Stimulated activated memory B cell treated with anti-CD40 and anti-IgM and Interleukin-4, amounts not matched to agents 10 μg/mL and 1 μg/mL and 100 μg/mL, for 72 hours (primary cell): ENCODE measurements around the gene KCNA1.
A peak's percentile ranks its signal among the peaks of the same experiment; 100 is the strongest.

Experiments
- ATAC-seq: fragments of 150-1000 bp; cut with Tn5 transposase; 2 replicates; pipeline ENCODE4 v1.10.0; 2021
- H3K27ac Mint-ChIP-seq: one replicate; pipeline ENCODE4 v1.8.0; 2022; ENCODE audit warnings: mild to moderate bottlenecking, mixed read lengths
- H3K27me3 Mint-ChIP-seq: one replicate; pipeline ENCODE4 v1.8.0; 2022; ENCODE audit warnings: mixed read lengths
- H3K36me3 Mint-ChIP-seq: one replicate; pipeline ENCODE4 v1.8.0; 2022; ENCODE audit warnings: mixed read lengths
- H3K4me1 Mint-ChIP-seq: one replicate; pipeline ENCODE4 v1.8.0; 2022; ENCODE audit warnings: mixed read lengths
- H3K4me3 Mint-ChIP-seq: one replicate; pipeline ENCODE4 v1.8.0; 2022; ENCODE audit warnings: mild to moderate bottlenecking, moderate library complexity, mixed read lengths
- H3K9me3 Mint-ChIP-seq: one replicate; pipeline ENCODE4 v1.8.0; 2022; ENCODE audit warnings: mixed read lengths

Gene KCNA1

GRCh38 chr12:4939418-4940023 is 29.8 kb downstream of the KCNA1 start:
- Mint-ChIP-seq H3K9me3 (no peaks in the 10 kb centered on the region), H3K4me3 (no peak overlapping the region), H3K27ac (no peak overlapping the region), H3K4me1 (peaks cover 12% of the 10 kb centered on the region), H3K36me3 (no peaks in the 10 kb centered on the region), H3K27me3 (peaks cover 13% of the 10 kb centered on the region)
- no peak for ATAC-seq

- Mint-ChIP-seq H3K4me3 (no peak overlapping the region), H3K4me1 (peaks cover 12% of the 10 kb centered on the region), H3K36me3 (no peaks in the 10 kb centered on the region), H3K9me3 (no peaks in the 10 kb centered on the region), H3K27ac (no peak overlapping the region), H3K27me3 (peaks cover 8% of the 10 kb centered on the region)
- peak; percentile 74 for ATAC-seq
Observed at GRCh38 chr12:4943067-4943937, 33.6 kb downstream of the KCNA1 start.

GRCh38 chr12:4943938-4944284 is 34.2 kb downstream of the KCNA1 start:
- H3K4me3 Mint-ChIP-seq = no peak overlapping the region
- no peak for ATAC-seq
- no peaks in the 10 kb centered on the region for H3K9me3 Mint-ChIP-seq
- peaks cover 12% of the 10 kb centered on the region for H3K4me1 Mint-ChIP-seq
- no peak overlapping the region for H3K27ac Mint-ChIP-seq
- peaks cover 8% of the 10 kb centered on the region for H3K27me3 Mint-ChIP-seq
- no peaks in the 10 kb centered on the region for H3K36me3 Mint-ChIP-seq

GRCh38 chr12:4947253-4947652 is 37.5 kb downstream of the KCNA1 start:
- Mint-ChIP-seq H3K36me3 (no peaks in the 10 kb centered on the region), H3K27ac (no peak overlapping the region), H3K9me3 (no peaks in the 10 kb centered on the region), H3K4me1 (peaks cover 12% of the 10 kb centered on the region), H3K4me3 (no peak overlapping the region), H3K27me3 (peaks cover 20% of the 10 kb centered on the region)
- no peak for ATAC-seq

GRCh38 chr12:4951083-4951482 is 41.4 kb downstream of the KCNA1 start:
- Mint-ChIP-seq H3K4me1 (no peaks in the 10 kb centered on the region), H3K36me3 (no peaks in the 10 kb centered on the region), H3K27ac (no peak overlapping the region), H3K4me3 (no peak overlapping the region), H3K9me3 (no peaks in the 10 kb centered on the region), H3K27me3 (peaks cover 53% of the 10 kb centered on the region)
- no peak for ATAC-seq

- ATAC-seq = no peak
- no peak overlapping the region for H3K27ac Mint-ChIP-seq
- no peaks in the 10 kb centered on the region for H3K9me3 Mint-ChIP-seq
- H3K4me3 Mint-ChIP-seq = no peak overlapping the region
- no peaks in the 10 kb centered on the region for H3K4me1 Mint-ChIP-seq
- no peaks in the 10 kb centered on the region for H3K36me3 Mint-ChIP-seq
- H3K27me3 Mint-ChIP-seq = peaks cover 58% of the 10 kb centered on the region
Observed at GRCh38 chr12:4951601-4952000, 41.9 kb downstream of the KCNA1 start.

- ATAC-seq = no peak
- Mint-ChIP-seq H3K27ac (no peak overlapping the region), H3K36me3 (no peaks in the 10 kb centered on the region)
Observed at GRCh38 chr12:4954621-4955354, 45.1 kb downstream of the KCNA1 start.

GRCh38 chr12:4956054-4956453 is 46.3 kb downstream of the KCNA1 start:
- Mint-ChIP-seq H3K27ac (no peak overlapping the region), H3K4me3 (no peak overlapping the region), H3K36me3 (no peaks in the 10 kb centered on the region), H3K27me3 (peaks cover 68% of the 10 kb centered on the region), H3K9me3 (no peaks in the 10 kb centered on the region), H3K4me1 (no peaks in the 10 kb centered on the region)
- no peak for ATAC-seq

More at GRCh38 chr12:4954621-4955354, 45.1 kb downstream of the KCNA1 start:
- H3K9me3 Mint-ChIP-seq = no peaks in the 10 kb centered on the region
- peaks cover 70% of the 10 kb centered on the region for H3K27me3 Mint-ChIP-seq
- H3K4me1 Mint-ChIP-seq = no peaks in the 10 kb centered on the region
- H3K4me3 Mint-ChIP-seq = no peak overlapping the region

GRCh38 chr12:4956968-4957367 is 47.3 kb downstream of the KCNA1 start:
- H3K36me3 Mint-ChIP-seq = no peaks in the 10 kb centered on the region
- H3K27ac Mint-ChIP-seq = no peak overlapping the region
- no peaks in the 10 kb centered on the region for H3K9me3 Mint-ChIP-seq
- H3K27me3 Mint-ChIP-seq = peaks cover 77% of the 10 kb centered on the region
- H3K4me3 Mint-ChIP-seq = no peak overlapping the region
- no peaks in the 10 kb centered on the region for H3K4me1 Mint-ChIP-seq
- ATAC-seq = no peak

- no peak overlapping the region for H3K27ac Mint-ChIP-seq
- H3K4me1 Mint-ChIP-seq = no peaks in the 10 kb centered on the region
- H3K36me3 Mint-ChIP-seq = no peaks in the 10 kb centered on the region
- H3K4me3 Mint-ChIP-seq = no peak overlapping the region
- peaks cover 77% of the 10 kb centered on the region for H3K27me3 Mint-ChIP-seq
- no peaks in the 10 kb centered on the region for H3K9me3 Mint-ChIP-seq
- no peak for ATAC-seq
Observed at GRCh38 chr12:4957761-4958160, 48.1 kb downstream of the KCNA1 start.

- peaks cover 67% of the 10 kb centered on the region for H3K27me3 Mint-ChIP-seq
- no peak for ATAC-seq
Observed at GRCh38 chr12:4958697-4959375, 49.1 kb downstream of the KCNA1 start.

GRCh38 chr12:4959381-4959780 is 49.7 kb downstream of the KCNA1 start:
- ATAC-seq = no peak
- no peaks in the 10 kb centered on the region for H3K36me3 Mint-ChIP-seq
- H3K27me3 Mint-ChIP-seq = peaks cover 67% of the 10 kb centered on the region
- H3K9me3 Mint-ChIP-seq = no peaks in the 10 kb centered on the region
- H3K27ac Mint-ChIP-seq = no peak overlapping the region
- H3K4me1 Mint-ChIP-seq = no peaks in the 10 kb centered on the region
- no peak overlapping the region for H3K4me3 Mint-ChIP-seq

More at GRCh38 chr12:4958697-4959375, 49.1 kb downstream of the KCNA1 start:
- H3K27ac Mint-ChIP-seq = no peak overlapping the region
- no peak overlapping the region for H3K4me3 Mint-ChIP-seq
- H3K4me1 Mint-ChIP-seq = no peaks in the 10 kb centered on the region
- H3K9me3 Mint-ChIP-seq = no peaks in the 10 kb centered on the region
- H3K36me3 Mint-ChIP-seq = no peaks in the 10 kb centered on the region

- Mint-ChIP-seq H3K27ac (no peak overlapping the region), H3K4me1 (no peaks in the 10 kb centered on the region), H3K36me3 (no peaks in the 10 kb centered on the region), H3K27me3 (peaks cover 72% of the 10 kb centered on the region), H3K4me3 (no peak overlapping the region), H3K9me3 (no peaks in the 10 kb centered on the region)
- no peak for ATAC-seq
Observed at GRCh38 chr12:4960030-4960429, 50.3 kb downstream of the KCNA1 start.

- Mint-ChIP-seq H3K27ac (no peak overlapping the region), H3K4me1 (no peaks in the 10 kb centered on the region), H3K9me3 (no peaks in the 10 kb centered on the region), H3K36me3 (no peaks in the 10 kb centered on the region), H3K27me3 (peaks cover 67% of the 10 kb centered on the region), H3K4me3 (no peak overlapping the region)
- no peak for ATAC-seq
Observed at GRCh38 chr12:4960547-4960946, 50.8 kb downstream of the KCNA1 start.

- ATAC-seq = no peak
- Mint-ChIP-seq H3K9me3 (no peaks in the 10 kb centered on the region), H3K27ac (no peak overlapping the region), H3K27me3 (peaks cover 59% of the 10 kb centered on the region), H3K36me3 (no peaks in the 10 kb centered on the region), H3K4me3 (no peak overlapping the region), H3K4me1 (no peaks in the 10 kb centered on the region)
Observed at GRCh38 chr12:4961311-4961710, 51.6 kb downstream of the KCNA1 start.
